H1 (cell line): ENCODE measurements around the gene CHD1L. TPM values are rescaled to one million over a fixed set of nuclear protein-coding genes. Genes with fewer than 3 reads are reported as not detected.

Experiments used
- CTCF ChIA-PET: fragments of 300-600 bp; sonication (Branson Sonifier 250); formaldehyde crosslinking; loops from one replicate; lab custom pipeline; 2021; ENCODE audit not compliant: partially characterized antibody; lab: Charles Lee
- POLR2A ChIA-PET: fragments of 300-600 bp; sonication (Branson Sonifier 250); formaldehyde crosslinking; loops from one replicate; lab custom pipeline; 2021; ENCODE audit warnings: inconsistent platforms; ENCODE audit not compliant: partially characterized antibody; lab: Charles Lee
- DNase-seq, 2 experiments: peaks; one replicate each; pipeline versions ENCODE4 v3.0.0 to v3.0.0-alpha.2; 2010 to 2022; ENCODE audit warnings: low spot score in 2 of 2, low read depth in 1 of 2, mixed read lengths in 1 of 2
- FAIRE-seq: peaks from 2 replicates; lab custom pipeline; 2011; peaks lifted over from hg19 to GRCh38; lab: Jason Lieb, UNC
- H2AFZ ChIP-seq: 2 replicates; pipeline ENCODE4 v1.8.1; 2012; ENCODE audit warnings: low read length, inconsistent platforms
- H2AK5ac ChIP-seq: 2 replicates; pipeline ENCODE4 v1.6.1; 2013; ENCODE audit warnings: low read depth, low read length
- H2BK120ac ChIP-seq: replicated peaks from 2 replicates; pipeline ENCODE3; 2013; ENCODE audit warnings: low read depth, low read length, inconsistent platforms
- H2BK12ac ChIP-seq: 2 replicates; pipeline ENCODE4 v1.6.1; 2013; ENCODE audit warnings: low read depth, low read length
- H2BK15ac ChIP-seq: 2 replicates; pipeline ENCODE4 v1.6.1; 2013; ENCODE audit warnings: low read length
- H2BK20ac ChIP-seq: 2 replicates; pipeline ENCODE4 v1.6.1; 2013; ENCODE audit warnings: low read length
- H2BK5ac ChIP-seq: 2 replicates; pipeline ENCODE4 v1.6.1; 2013; ENCODE audit warnings: low read depth, low read length
- H3K14ac ChIP-seq: 2 replicates; pipeline ENCODE4 v1.6.1; 2013; ENCODE audit warnings: inconsistent platforms; ENCODE audit not compliant: insufficient read length
- H3K18ac ChIP-seq: 2 replicates; pipeline ENCODE4 v1.6.1; 2013; ENCODE audit warnings: low read length; ENCODE audit errors: extremely low read depth
- H3K23ac ChIP-seq: 2 replicates; pipeline ENCODE4 v1.6.1; 2013; ENCODE audit warnings: inconsistent platforms; ENCODE audit not compliant: insufficient read length
- H3K23me2 ChIP-seq: 2 replicates; pipeline ENCODE4 v1.6.1; 2013; ENCODE audit warnings: low read depth, low read length
- H3K27ac ChIP-seq: 2 replicates; pipeline ENCODE4 v1.6.1; 2011; ENCODE audit warnings: low read depth, low read length, inconsistent platforms
- H3K27me3 ChIP-seq, 4 experiments: replicated peaks in 1 of 4; 1 replicate in 1 of 4; 2 replicates in 3 of 4; pipeline versions ENCODE4 v1.6.1 to v1.8.1; 2011 to 2013; ENCODE audit warnings: low read length in 3 of 4, mild to moderate bottlenecking in 3 of 4, inconsistent platforms in 2 of 4, mixed read lengths in 2 of 4, moderate library complexity in 1 of 4; ENCODE audit not compliant: control insufficient read depth in 3 of 4, insufficient read depth in 3 of 4; ENCODE audit errors: extremely low read depth in 1 of 4
- H3K36me3 ChIP-seq, 4 experiments: 2 replicates each; pipeline versions ENCODE4 v1.6.1 to v1.8.1; 2011 to 2013; ENCODE audit warnings: mild to moderate bottlenecking in 4 of 4, low read length in 3 of 4, moderate library complexity in 2 of 4, control low read depth in 1 of 4, inconsistent platforms in 1 of 4; ENCODE audit not compliant: insufficient read depth in 4 of 4, control insufficient read depth in 2 of 4
- H3K4ac ChIP-seq: replicated peaks from 2 replicates; pipeline ENCODE3; 2013; ENCODE audit warnings: low read length, low read depth, mixed read lengths, inconsistent platforms; ENCODE audit not compliant: insufficient read length
- H3K4me1 ChIP-seq, 4 experiments: replicated peaks in 1 of 4; 1 replicate in 1 of 4; 2 replicates in 3 of 4; pipeline versions ENCODE4 v1.6.1 to v1.8.1; 2011 to 2013; ENCODE audit warnings: low read length in 3 of 4, inconsistent platforms in 2 of 4, mixed read lengths in 1 of 4; ENCODE audit not compliant: insufficient read depth in 4 of 4, control insufficient read depth in 3 of 4
- H3K4me2 ChIP-seq, 2 experiments: 2 replicates each; pipeline versions ENCODE4 v1.6.1 to v1.8.1; 2011 to 2013; ENCODE audit warnings: low read depth in 2 of 2, low read length in 2 of 2, control low read depth in 1 of 2, inconsistent platforms in 1 of 2, mild to moderate bottlenecking in 1 of 2; ENCODE audit not compliant: insufficient read depth in 1 of 2
- H3K4me3 ChIP-seq, 4 experiments: fragments of 200-600, 300-600 bp in 1 of 4; sonication (generic), shearing (Covaris generic), sonication (Bioruptor Twin) in 1 of 4; 2 replicates each; pipeline versions ENCODE4 v1.5.1 to v1.8.1; 2011 to 2016; ENCODE audit warnings: low read length in 4 of 4, low read depth in 3 of 4, control low read depth in 2 of 4, inconsistent platforms in 2 of 4, mild to moderate bottlenecking in 2 of 4, mixed read lengths in 1 of 4, moderate library complexity in 1 of 4; ENCODE audit not compliant: insufficient read depth in 2 of 4; ENCODE audit errors: extremely low read depth in 1 of 4
- H3K56ac ChIP-seq: replicated peaks from 2 replicates; pipeline ENCODE3; 2013; ENCODE audit warnings: low read depth, mild to moderate bottlenecking, mixed read lengths, low read length, inconsistent platforms; ENCODE audit not compliant: insufficient read length
- H3K79me1 ChIP-seq: 2 replicates; pipeline ENCODE4 v1.6.1; 2013; ENCODE audit warnings: low read depth, low read length, control low read depth
- H3K79me2 ChIP-seq, 2 experiments: 2 replicates each; pipeline versions ENCODE4 v1.6.1 to v1.8.1; 2012 to 2013; ENCODE audit warnings: low read length in 2 of 2, mild to moderate bottlenecking in 2 of 2, inconsistent platforms in 1 of 2; ENCODE audit not compliant: insufficient read depth in 2 of 2, control insufficient read depth in 1 of 2
- H3K9ac ChIP-seq, 4 experiments: replicated peaks in 1 of 4; 1 replicate in 1 of 4; 2 replicates in 3 of 4; pipeline versions ENCODE4 v1.6.1 to v1.8.1; 2011 to 2013; ENCODE audit warnings: low read depth in 3 of 4, low read length in 3 of 4, control low read depth in 2 of 4, mild to moderate bottlenecking in 2 of 4, moderate library complexity in 2 of 4, inconsistent platforms in 1 of 4; ENCODE audit errors: extremely low read depth in 1 of 4
- H3K9me3 ChIP-seq, 2 experiments: 2 replicates each; pipeline versions ENCODE4 v1.6.1 to v1.8.1; 2012 to 2013; ENCODE audit warnings: mild to moderate bottlenecking in 2 of 2, moderate library complexity in 2 of 2, control low read depth in 1 of 2, inconsistent platforms in 1 of 2, low read depth in 1 of 2, low read length in 1 of 2, mixed read lengths in 1 of 2; ENCODE audit not compliant: insufficient read depth in 2 of 2
- H4K20me1 ChIP-seq, 2 experiments: replicated peaks in 1 of 2; 2 replicates each; pipeline versions ENCODE3 to v1.8.1; 2011 to 2013; ENCODE audit warnings: inconsistent platforms in 2 of 2, low read length in 2 of 2, mild to moderate bottlenecking in 1 of 2; ENCODE audit not compliant: insufficient read depth in 2 of 2, control insufficient read depth in 1 of 2
- H4K5ac ChIP-seq: 2 replicates; pipeline ENCODE4 v1.6.1; 2013; ENCODE audit warnings: low read length, low read depth, mixed read lengths, inconsistent platforms; ENCODE audit not compliant: insufficient read length
- H4K8ac ChIP-seq: 2 replicates; pipeline ENCODE4 v1.8.0; 2013; ENCODE audit warnings: mild to moderate bottlenecking, moderate library complexity, low read length, inconsistent platforms; ENCODE audit not compliant: insufficient read depth; ENCODE audit errors: extremely low read depth
- H4K91ac ChIP-seq: replicated peaks from 2 replicates; pipeline ENCODE3; 2013; ENCODE audit warnings: low read length, mixed read lengths, inconsistent platforms; ENCODE audit not compliant: insufficient read length
- RFX5 ChIP-seq: IDR thresholded peaks from 2 replicates; pipeline ENCODE4 v1.6.1; 2011; ENCODE audit warnings: low read depth, low read length, improper control_type of control experiment, borderline replicate concordance
- SIX5 ChIP-seq: IDR thresholded peaks from 2 replicates; pipeline ENCODE4 v1.6.1; 2011; ENCODE audit warnings: mild to moderate bottlenecking, low read depth, low read length
- WGBS, 2 experiments: shearing (Covaris generic) in 1 of 2; methylation state at CpG; one replicate each; pipeline versions ENCODE4 v1.1.6 to v1.1.7; 2013 to 2015; ENCODE audit warnings: low lambda C conversion rate in 2 of 2, mixed read lengths in 2 of 2, inconsistent platforms in 1 of 2, low coverage in 1 of 2, missing lambda C conversion rate in 1 of 2; ENCODE audit not compliant: insufficient replicate concordance in 2 of 2, insufficient coverage in 1 of 2, insufficient read length in 1 of 2; ENCODE audit errors: extremely low coverage in 1 of 2, missing lambda C conversion rate in 1 of 2; 5-methylcytosine and 5-hydroxymethylcytosine counted together
- polyA plus RNA-seq, 7 experiments: library from polyadenylated mRNA; depleted of rRNA in 3 of 7; stranded (reverse) in 5 of 7; unstranded in 2 of 7; fragments of >200 nt in 5 of 7; fragments of 200-250 nt in 2 of 7; gene quantifications; 1 replicate in 5 of 7; 2 replicates in 1 of 7; 4 replicates in 1 of 7; pipeline versions ENCODE4 v1.2.1 to v1.2.3, GENCODE V29; 2011 to 2013; ENCODE audit warnings: missing spikeins in 2 of 7, mixed read lengths in 2 of 7
- total RNA-seq: library from RNA; stranded (reverse); fragmentation: NEBNext Ultra II Directional; extraction: Animal tissue kit (Norgen Biotek cat#: 25700); gene quantifications from 2 replicates; pipeline ENCODE4 v1.2.1, GENCODE V29; 2021

Gene CHD1L
- total and polyA plus RNA-seq, 2 of the 8 experiments (the other 6 are each of a cell fraction or from before 2014, with no cell fraction given): 20.2 to 51.2 TPM

- H3K79me2 ChIP-seq: no peaks in the 10 kb centered on the region
- FAIRE-seq: no peak
- WGBS, 2 experiments: 90% methylated on average over 5 of the region's 7 CpGs; no CpG with 5 or more reads in 1 of the 2 experiments
- no peaks in the 10 kb centered on the region for H3K36me3 ChIP-seq
- H3K4me1 ChIP-seq: no peaks in the 10 kb centered on the region
- no peak for TF ChIP-seq RFX5
- TF ChIP-seq SIX5: no peak
- no peak overlapping the region for H3K18ac ChIP-seq
- no peaks in the 10 kb centered on the region for H3K9me3 ChIP-seq
- H4K20me1 ChIP-seq: no peaks in the 10 kb centered on the region
- no peak overlapping the region for H3K4ac ChIP-seq
- H3K23me2 ChIP-seq: no peaks in the 10 kb centered on the region
- H4K5ac ChIP-seq: no peak overlapping the region
- no peak overlapping the region for H2BK15ac ChIP-seq
- no peak overlapping the region for H2AK5ac ChIP-seq
- CTCF ChIA-PET: interaction anchor here (1.4 kb wide), 1 partner anchor 22 kb away, joined by 3 read pairs; no protein-coding TSS in a partner anchor
- H4K91ac ChIP-seq: no peak overlapping the region
- H3K56ac ChIP-seq: no peak overlapping the region
- H3K27ac ChIP-seq: no peak overlapping the region
- H2AFZ ChIP-seq: no peak overlapping the region
- H2BK120ac ChIP-seq: no peak overlapping the region
- no peak for DNase-seq
- H3K4me2 ChIP-seq: no peak overlapping the region
- H3K14ac ChIP-seq: no peak overlapping the region
- H2BK20ac ChIP-seq: no peak overlapping the region
- POLR2A ChIA-PET: no interaction called here
- H3K23ac ChIP-seq: no peak overlapping the region
- H4K8ac ChIP-seq: no peak overlapping the region
- H3K79me1 ChIP-seq: no peaks in the 10 kb centered on the region
- no peak overlapping the region for H2BK5ac ChIP-seq
- H3K9ac ChIP-seq: no peak overlapping the region
- no peaks in the 10 kb centered on the region for H3K27me3 ChIP-seq
- no peak overlapping the region for H3K4me3 ChIP-seq
- no peak overlapping the region for H2BK12ac ChIP-seq
These were observed 28.2 kb upstream of the CHD1L start for GRCh38 chr1:147214325-147214724.
